Body of pancreas (tissue), 4 donors: ENCODE results near the gene SRM.

ENCODE experiments used
- POLR2A ChIP-seq, 3 donors: fragments of 450-650 bp; IDR thresholded peaks; one replicate each; pipeline ENCODE4 v1.6.1; 2016; ENCODE audit warnings: antibody characterized with exemption in 3 of 3, mild to moderate bottlenecking in 2 of 3
- TF ChIP-seq, protein P1 (sequence below), 7 experiments: fragments of 450-650 bp in 4 of 7; fragments of 200-600 bp in 3 of 7; sonication (generic) in 3 of 7; IDR thresholded peaks; one replicate each; pipeline ENCODE4 v1.5.1; 2016 to 2019; ENCODE audit warnings: antibody characterized with exemption in 7 of 7

GRCh38 chr1:11013160-11013531 is 46.7 kb downstream of the SRM start:
- TF ChIP-seq, protein P1, sequence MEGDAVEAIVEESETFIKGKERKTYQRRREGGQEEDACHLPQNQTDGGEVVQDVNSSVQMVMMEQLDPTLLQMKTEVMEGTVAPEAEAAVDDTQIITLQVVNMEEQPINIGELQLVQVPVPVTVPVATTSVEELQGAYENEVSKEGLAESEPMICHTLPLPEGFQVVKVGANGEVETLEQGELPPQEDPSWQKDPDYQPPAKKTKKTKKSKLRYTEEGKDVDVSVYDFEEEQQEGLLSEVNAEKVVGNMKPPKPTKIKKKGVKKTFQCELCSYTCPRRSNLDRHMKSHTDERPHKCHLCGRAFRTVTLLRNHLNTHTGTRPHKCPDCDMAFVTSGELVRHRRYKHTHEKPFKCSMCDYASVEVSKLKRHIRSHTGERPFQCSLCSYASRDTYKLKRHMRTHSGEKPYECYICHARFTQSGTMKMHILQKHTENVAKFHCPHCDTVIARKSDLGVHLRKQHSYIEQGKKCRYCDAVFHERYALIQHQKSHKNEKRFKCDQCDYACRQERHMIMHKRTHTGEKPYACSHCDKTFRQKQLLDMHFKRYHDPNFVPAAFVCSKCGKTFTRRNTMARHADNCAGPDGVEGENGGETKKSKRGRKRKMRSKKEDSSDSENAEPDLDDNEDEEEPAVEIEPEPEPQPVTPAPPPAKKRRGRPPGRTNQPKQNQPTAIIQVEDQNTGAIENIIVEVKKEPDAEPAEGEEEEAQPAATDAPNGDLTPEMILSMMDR (IDR thresholded peaks at IDR 0.05): no peak
- TF ChIP-seq POLR2A (IDR thresholded peaks at IDR 0.05): no peak
